H1 (cell line): ENCODE results near the gene ODF2L. TPM values are rescaled to one million over a fixed set of nuclear protein-coding genes. Genes with fewer than 3 reads are reported as not detected.

Source experiments
- CTCF ChIA-PET: fragments of 300-600 bp; sonication (Branson Sonifier 250); formaldehyde crosslinking; loops from one replicate; lab custom pipeline; 2021; ENCODE audit not compliant: partially characterized antibody; lab: Charles Lee
- POLR2A ChIA-PET: fragments of 300-600 bp; sonication (Branson Sonifier 250); formaldehyde crosslinking; loops from one replicate; lab custom pipeline; 2021; ENCODE audit warnings: inconsistent platforms; ENCODE audit not compliant: partially characterized antibody; lab: Charles Lee
- DNase-seq, 2 experiments: peaks; one replicate each; pipeline versions ENCODE4 v3.0.0 to v3.0.0-alpha.2; 2010 to 2022; ENCODE audit warnings: low spot score in 2 of 2, low read depth in 1 of 2, mixed read lengths in 1 of 2
- FAIRE-seq: peaks from 2 replicates; lab custom pipeline; 2011; peaks lifted over from hg19 to GRCh38; lab: Jason Lieb, UNC
- H2AFZ ChIP-seq: 2 replicates; pipeline ENCODE4 v1.8.1; 2012; ENCODE audit warnings: low read length, inconsistent platforms
- H2AK5ac ChIP-seq: 2 replicates; pipeline ENCODE4 v1.6.1; 2013; ENCODE audit warnings: low read depth, low read length
- H2BK120ac ChIP-seq: replicated peaks from 2 replicates; pipeline ENCODE3; 2013; ENCODE audit warnings: low read depth, low read length, inconsistent platforms
- H2BK12ac ChIP-seq: 2 replicates; pipeline ENCODE4 v1.6.1; 2013; ENCODE audit warnings: low read depth, low read length
- H2BK15ac ChIP-seq: 2 replicates; pipeline ENCODE4 v1.6.1; 2013; ENCODE audit warnings: low read length
- H2BK20ac ChIP-seq: 2 replicates; pipeline ENCODE4 v1.6.1; 2013; ENCODE audit warnings: low read length
- H2BK5ac ChIP-seq: 2 replicates; pipeline ENCODE4 v1.6.1; 2013; ENCODE audit warnings: low read depth, low read length
- H3K14ac ChIP-seq: 2 replicates; pipeline ENCODE4 v1.6.1; 2013; ENCODE audit warnings: inconsistent platforms; ENCODE audit not compliant: insufficient read length
- H3K18ac ChIP-seq: 2 replicates; pipeline ENCODE4 v1.6.1; 2013; ENCODE audit warnings: low read length; ENCODE audit errors: extremely low read depth
- H3K23ac ChIP-seq: 2 replicates; pipeline ENCODE4 v1.6.1; 2013; ENCODE audit warnings: inconsistent platforms; ENCODE audit not compliant: insufficient read length
- H3K23me2 ChIP-seq: 2 replicates; pipeline ENCODE4 v1.6.1; 2013; ENCODE audit warnings: low read depth, low read length
- H3K27ac ChIP-seq: 2 replicates; pipeline ENCODE4 v1.6.1; 2011; ENCODE audit warnings: low read depth, low read length, inconsistent platforms
- H3K27me3 ChIP-seq, 4 experiments: replicated peaks in 1 of 4; 1 replicate in 1 of 4; 2 replicates in 3 of 4; pipeline versions ENCODE4 v1.6.1 to v1.8.1; 2011 to 2013; ENCODE audit warnings: low read length in 3 of 4, mild to moderate bottlenecking in 3 of 4, inconsistent platforms in 2 of 4, mixed read lengths in 2 of 4, moderate library complexity in 1 of 4; ENCODE audit not compliant: control insufficient read depth in 3 of 4, insufficient read depth in 3 of 4; ENCODE audit errors: extremely low read depth in 1 of 4
- H3K36me3 ChIP-seq, 4 experiments: 2 replicates each; pipeline versions ENCODE4 v1.6.1 to v1.8.1; 2011 to 2013; ENCODE audit warnings: mild to moderate bottlenecking in 4 of 4, low read length in 3 of 4, moderate library complexity in 2 of 4, control low read depth in 1 of 4, inconsistent platforms in 1 of 4; ENCODE audit not compliant: insufficient read depth in 4 of 4, control insufficient read depth in 2 of 4
- H3K4ac ChIP-seq: replicated peaks from 2 replicates; pipeline ENCODE3; 2013; ENCODE audit warnings: low read length, low read depth, mixed read lengths, inconsistent platforms; ENCODE audit not compliant: insufficient read length
- H3K4me1 ChIP-seq, 4 experiments: replicated peaks in 1 of 4; 1 replicate in 1 of 4; 2 replicates in 3 of 4; pipeline versions ENCODE4 v1.6.1 to v1.8.1; 2011 to 2013; ENCODE audit warnings: low read length in 3 of 4, inconsistent platforms in 2 of 4, mixed read lengths in 1 of 4; ENCODE audit not compliant: insufficient read depth in 4 of 4, control insufficient read depth in 3 of 4
- H3K4me2 ChIP-seq, 2 experiments: 2 replicates each; pipeline versions ENCODE4 v1.6.1 to v1.8.1; 2011 to 2013; ENCODE audit warnings: low read depth in 2 of 2, low read length in 2 of 2, control low read depth in 1 of 2, inconsistent platforms in 1 of 2, mild to moderate bottlenecking in 1 of 2; ENCODE audit not compliant: insufficient read depth in 1 of 2
- H3K4me3 ChIP-seq, 4 experiments: fragments of 200-600, 300-600 bp in 1 of 4; sonication (generic), shearing (Covaris generic), sonication (Bioruptor Twin) in 1 of 4; 2 replicates each; pipeline versions ENCODE4 v1.5.1 to v1.8.1; 2011 to 2016; ENCODE audit warnings: low read length in 4 of 4, low read depth in 3 of 4, control low read depth in 2 of 4, inconsistent platforms in 2 of 4, mild to moderate bottlenecking in 2 of 4, mixed read lengths in 1 of 4, moderate library complexity in 1 of 4; ENCODE audit not compliant: insufficient read depth in 2 of 4; ENCODE audit errors: extremely low read depth in 1 of 4
- H3K56ac ChIP-seq: replicated peaks from 2 replicates; pipeline ENCODE3; 2013; ENCODE audit warnings: low read depth, mild to moderate bottlenecking, mixed read lengths, low read length, inconsistent platforms; ENCODE audit not compliant: insufficient read length
- H3K79me1 ChIP-seq: 2 replicates; pipeline ENCODE4 v1.6.1; 2013; ENCODE audit warnings: low read depth, low read length, control low read depth
- H3K79me2 ChIP-seq, 2 experiments: 2 replicates each; pipeline versions ENCODE4 v1.6.1 to v1.8.1; 2012 to 2013; ENCODE audit warnings: low read length in 2 of 2, mild to moderate bottlenecking in 2 of 2, inconsistent platforms in 1 of 2; ENCODE audit not compliant: insufficient read depth in 2 of 2, control insufficient read depth in 1 of 2
- H3K9ac ChIP-seq, 4 experiments: replicated peaks in 1 of 4; 1 replicate in 1 of 4; 2 replicates in 3 of 4; pipeline versions ENCODE4 v1.6.1 to v1.8.1; 2011 to 2013; ENCODE audit warnings: low read depth in 3 of 4, low read length in 3 of 4, control low read depth in 2 of 4, mild to moderate bottlenecking in 2 of 4, moderate library complexity in 2 of 4, inconsistent platforms in 1 of 4; ENCODE audit errors: extremely low read depth in 1 of 4
- H3K9me3 ChIP-seq, 2 experiments: 2 replicates each; pipeline versions ENCODE4 v1.6.1 to v1.8.1; 2012 to 2013; ENCODE audit warnings: mild to moderate bottlenecking in 2 of 2, moderate library complexity in 2 of 2, control low read depth in 1 of 2, inconsistent platforms in 1 of 2, low read depth in 1 of 2, low read length in 1 of 2, mixed read lengths in 1 of 2; ENCODE audit not compliant: insufficient read depth in 2 of 2
- H4K20me1 ChIP-seq, 2 experiments: replicated peaks in 1 of 2; 2 replicates each; pipeline versions ENCODE3 to v1.8.1; 2011 to 2013; ENCODE audit warnings: inconsistent platforms in 2 of 2, low read length in 2 of 2, mild to moderate bottlenecking in 1 of 2; ENCODE audit not compliant: insufficient read depth in 2 of 2, control insufficient read depth in 1 of 2
- H4K5ac ChIP-seq: 2 replicates; pipeline ENCODE4 v1.6.1; 2013; ENCODE audit warnings: low read length, low read depth, mixed read lengths, inconsistent platforms; ENCODE audit not compliant: insufficient read length
- H4K8ac ChIP-seq: 2 replicates; pipeline ENCODE4 v1.8.0; 2013; ENCODE audit warnings: mild to moderate bottlenecking, moderate library complexity, low read length, inconsistent platforms; ENCODE audit not compliant: insufficient read depth; ENCODE audit errors: extremely low read depth
- H4K91ac ChIP-seq: replicated peaks from 2 replicates; pipeline ENCODE3; 2013; ENCODE audit warnings: low read length, mixed read lengths, inconsistent platforms; ENCODE audit not compliant: insufficient read length
- ASH2L ChIP-seq: fragments of 200-600, 300-600 bp; sonication (generic); IDR thresholded peaks from one replicate; pipeline ENCODE4 v1.7.1; 2017; ENCODE audit warnings: low read length
- CBX5 ChIP-seq: fragments of 300-800, 300-1000 bp; sonication (generic); IDR thresholded peaks from 2 replicates; pipeline ENCODE4 v1.7.1; 2016; ENCODE audit warnings: antibody characterized with exemption, low read length, low read depth
- CREB1 ChIP-seq: IDR thresholded peaks from 2 replicates; pipeline ENCODE4 v1.6.1; 2012; ENCODE audit warnings: inconsistent platforms
- POLR2AphosphoS5 ChIP-seq: IDR thresholded peaks from 2 replicates; pipeline ENCODE4 v1.6.1; 2011; ENCODE audit warnings: low read depth, low read length
- POU5F1 ChIP-seq: IDR thresholded peaks from 2 replicates; pipeline ENCODE4 v1.6.1; 2011; ENCODE audit warnings: low read depth, mild to moderate bottlenecking, low read length, moderate library complexity
- RBBP5 ChIP-seq: IDR thresholded peaks from 2 replicates; pipeline ENCODE4 v1.7.1; 2012; ENCODE audit warnings: low read depth, mild to moderate bottlenecking, inconsistent platforms, low read length, moderate library complexity, borderline replicate concordance
- RFX5 ChIP-seq: IDR thresholded peaks from 2 replicates; pipeline ENCODE4 v1.6.1; 2011; ENCODE audit warnings: low read depth, low read length, improper control_type of control experiment, borderline replicate concordance
- RXRA ChIP-seq: IDR thresholded peaks from 2 replicates; pipeline ENCODE4 v1.6.1; 2011; ENCODE audit warnings: low read depth, mild to moderate bottlenecking, low read length, moderate library complexity; ENCODE audit not compliant: insufficient read depth
- SIRT6 ChIP-seq: IDR thresholded peaks from one replicate; pipeline ENCODE4 v1.7.1; 2012; ENCODE audit warnings: low read length, inconsistent platforms
- SIX5 ChIP-seq: IDR thresholded peaks from 2 replicates; pipeline ENCODE4 v1.6.1; 2011; ENCODE audit warnings: mild to moderate bottlenecking, low read depth, low read length
- SP1 ChIP-seq: IDR thresholded peaks from 2 replicates; pipeline ENCODE4 v1.6.1; 2011; ENCODE audit warnings: low read depth, low read length
- SP4 ChIP-seq: IDR thresholded peaks from 2 replicates; pipeline ENCODE4 v1.6.1; 2012; ENCODE audit warnings: low read length, inconsistent platforms
- TBP ChIP-seq: IDR thresholded peaks from 2 replicates; pipeline ENCODE4 v1.6.1; 2011; ENCODE audit warnings: low read depth, low read length, improper control_type of control experiment
- WGBS, 2 experiments: shearing (Covaris generic) in 1 of 2; methylation state at CpG; one replicate each; pipeline versions ENCODE4 v1.1.6 to v1.1.7; 2013 to 2015; ENCODE audit warnings: low lambda C conversion rate in 2 of 2, mixed read lengths in 2 of 2, inconsistent platforms in 1 of 2, low coverage in 1 of 2, missing lambda C conversion rate in 1 of 2; ENCODE audit not compliant: insufficient replicate concordance in 2 of 2, insufficient coverage in 1 of 2, insufficient read length in 1 of 2; ENCODE audit errors: extremely low coverage in 1 of 2, missing lambda C conversion rate in 1 of 2; 5-methylcytosine and 5-hydroxymethylcytosine counted together
- polyA plus RNA-seq, 7 experiments: library from polyadenylated mRNA; depleted of rRNA in 3 of 7; stranded (reverse) in 5 of 7; unstranded in 2 of 7; fragments of >200 nt in 5 of 7; fragments of 200-250 nt in 2 of 7; gene quantifications; 1 replicate in 5 of 7; 2 replicates in 1 of 7; 4 replicates in 1 of 7; pipeline versions ENCODE4 v1.2.1 to v1.2.3, GENCODE V29; 2011 to 2013; ENCODE audit warnings: missing spikeins in 2 of 7, mixed read lengths in 2 of 7
- total RNA-seq: library from RNA; stranded (reverse); fragmentation: NEBNext Ultra II Directional; extraction: Animal tissue kit (Norgen Biotek cat#: 25700); gene quantifications from 2 replicates; pipeline ENCODE4 v1.2.1, GENCODE V29; 2021
- TF ChIP-seq, protein P1 (sequence below): IDR thresholded peaks from 2 replicates; pipeline ENCODE4 v1.6.1; 2012; ENCODE audit warnings: inconsistent platforms
- TF ChIP-seq, protein P2 (sequence below): IDR thresholded peaks from 2 replicates; pipeline ENCODE4 v1.6.1; 2012; ENCODE audit warnings: low read length, inconsistent platforms

The ODF2L gene
- total and polyA plus RNA-seq, 2 of the 8 experiments (the other 6 are each of a cell fraction or from before 2014, with no cell fraction given), result 3.2 to 27.1 TPM

DNA sequence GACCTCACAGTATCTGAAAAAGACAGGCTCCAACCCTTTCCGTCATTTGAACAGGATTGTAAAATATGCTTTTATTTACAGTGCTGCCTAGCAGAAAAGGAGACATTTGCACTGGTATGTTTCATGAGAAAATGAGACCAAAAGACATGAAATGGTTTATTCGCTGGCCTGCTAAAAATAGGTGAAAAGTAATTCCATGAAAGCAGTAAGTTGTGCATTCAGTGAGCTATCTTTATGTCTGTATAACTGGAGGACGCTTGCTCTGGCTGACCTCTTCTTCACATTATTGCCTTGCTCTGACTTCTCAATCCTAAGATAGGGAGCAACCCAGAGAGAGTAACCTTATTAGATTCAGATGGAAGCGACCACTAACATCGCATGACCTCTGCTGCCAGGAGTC is 38.3 kb downstream of the ODF2L start:
- no peak overlapping the region for H3K23ac ChIP-seq
- no peak overlapping the region for H3K9ac ChIP-seq
- peaks cover 0 to 14% (median 3%) of the 10 kb centered on the region in 4 experiments; a peak in 3 of 8 replicates for H3K36me3 ChIP-seq
- H3K56ac ChIP-seq, result no peak overlapping the region
- no peak overlapping the region for H2AK5ac ChIP-seq
- H2BK12ac ChIP-seq, result no peak overlapping the region
- no peaks in the 10 kb centered on the region for H3K9me3 ChIP-seq
- no peak overlapping the region for H4K5ac ChIP-seq
- no peak overlapping the region for H3K18ac ChIP-seq
- no peak overlapping the region for H2BK5ac ChIP-seq
- H3K4ac ChIP-seq, result no peak overlapping the region
- DNase-seq (no peak), FAIRE-seq (no peak)
- H2AFZ ChIP-seq, result no peak overlapping the region
- H3K27me3 ChIP-seq, result no peaks in the 10 kb centered on the region
- H3K79me1 ChIP-seq, result no peaks in the 10 kb centered on the region
- H2BK20ac ChIP-seq, result no peak overlapping the region
- no peak overlapping the region for H2BK15ac ChIP-seq
- H4K20me1 ChIP-seq, result no peaks in the 10 kb centered on the region
- no peak overlapping the region for H4K8ac ChIP-seq
- ChIA-PET CTCF (no interaction called here), POLR2A (no interaction called here)
- H3K27ac ChIP-seq, result no peak overlapping the region
- no peak overlapping the region for H3K4me2 ChIP-seq
- H2BK120ac ChIP-seq, result no peak overlapping the region
- H3K79me2 ChIP-seq, result no peaks in the 10 kb centered on the region
- no peak overlapping the region for H3K4me3 ChIP-seq
- no peak overlapping the region for H4K91ac ChIP-seq
- 92% methylated on average over 5 of the region's 5 CpGs; no CpG with 5 or more reads in 1 of the 2 experiments for WGBS, 2 experiments
- no peaks in the 10 kb centered on the region for H3K23me2 ChIP-seq
- H3K4me1 ChIP-seq, result no peaks in the 10 kb centered on the region
- H3K14ac ChIP-seq, result no peak overlapping the region
- TF ChIP-seq RXRA (no peak), POU5F1 (no peak), SIX5 (no peak), SP4 (no peak), CREB1 (no peak), SP1 (no peak), RFX5 (no peak), CBX5 (no peak), SIRT6 (no peak), POLR2AphosphoS5 (no peak), ASH2L (no peak), RBBP5 (no peak), TBP (no peak)
- TF ChIP-seq, protein P1, sequence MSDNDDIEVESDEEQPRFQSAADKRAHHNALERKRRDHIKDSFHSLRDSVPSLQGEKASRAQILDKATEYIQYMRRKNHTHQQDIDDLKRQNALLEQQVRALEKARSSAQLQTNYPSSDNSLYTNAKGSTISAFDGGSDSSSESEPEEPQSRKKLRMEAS, result no peak
- TF ChIP-seq, protein P2, sequence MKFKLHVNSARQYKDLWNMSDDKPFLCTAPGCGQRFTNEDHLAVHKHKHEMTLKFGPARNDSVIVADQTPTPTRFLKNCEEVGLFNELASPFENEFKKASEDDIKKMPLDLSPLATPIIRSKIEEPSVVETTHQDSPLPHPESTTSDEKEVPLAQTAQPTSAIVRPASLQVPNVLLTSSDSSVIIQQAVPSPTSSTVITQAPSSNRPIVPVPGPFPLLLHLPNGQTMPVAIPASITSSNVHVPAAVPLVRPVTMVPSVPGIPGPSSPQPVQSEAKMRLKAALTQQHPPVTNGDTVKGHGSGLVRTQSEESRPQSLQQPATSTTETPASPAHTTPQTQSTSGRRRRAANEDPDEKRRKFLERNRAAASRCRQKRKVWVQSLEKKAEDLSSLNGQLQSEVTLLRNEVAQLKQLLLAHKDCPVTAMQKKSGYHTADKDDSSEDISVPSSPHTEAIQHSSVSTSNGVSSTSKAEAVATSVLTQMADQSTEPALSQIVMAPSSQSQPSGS, result no peak
